ENCODE data around the gene PRELID3B.

The PRELID3B gene

DNA sequence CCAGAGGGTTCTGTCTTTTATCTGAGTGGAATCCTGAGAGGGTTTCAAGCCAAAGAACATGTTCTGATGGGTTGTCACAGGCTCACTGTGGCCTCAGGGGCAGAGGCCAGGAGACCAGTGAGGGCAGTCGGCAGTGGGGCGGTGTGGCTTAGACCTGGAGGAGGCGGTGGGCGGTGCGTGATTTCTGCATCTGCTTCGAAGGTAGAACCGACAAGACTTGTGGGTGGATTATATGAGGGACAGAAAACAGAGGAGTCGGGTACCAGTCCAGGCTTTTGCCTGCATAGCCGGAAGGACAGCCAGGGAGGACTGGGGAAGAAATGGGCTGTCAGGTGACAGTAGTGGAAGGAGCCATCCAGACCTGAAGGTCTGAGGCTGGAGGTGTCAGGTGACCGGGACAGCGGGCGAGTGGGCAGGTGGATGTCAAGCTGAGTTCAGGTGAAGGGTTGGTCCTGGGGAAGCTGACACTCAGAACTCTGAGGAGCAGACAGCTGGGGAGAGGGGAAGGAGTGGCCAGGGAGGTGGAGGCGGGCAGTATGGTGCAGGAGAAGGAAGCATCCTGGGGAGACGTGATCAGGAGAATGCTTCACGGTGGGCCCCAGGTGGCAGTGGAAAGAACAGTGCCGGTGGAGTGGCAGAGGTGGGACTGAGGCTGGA is 38.6 kb downstream of the PRELID3B start:
- no peaks in the 10 kb centered on the region; the same call in 1 of the 2 replicates for H3K27me3 ChIP-seq (ENCODE audit: low read depth, low read length)
- peak overlapping the region; percentile 92 for H3K27ac ChIP-seq (ENCODE audit: low read length)
- H3K9me3 ChIP-seq (ENCODE audit: insufficient read depth, low read length) = no peaks in the 10 kb centered on the region
- H3K4me1 ChIP-seq (ENCODE audit: low read length) = peaks cover 47% of the 10 kb centered on the region
- peak overlapping the region; percentile 99 for H3K4me2 ChIP-seq (ENCODE audit: low read length)
- H3K9ac ChIP-seq (ENCODE audit: low read length) = peak overlapping the region; percentile 95
- H4K20me1 ChIP-seq (ENCODE audit: insufficient read depth, low read length) = peaks cover 37% of the 10 kb centered on the region
- H3K4me3 ChIP-seq (ENCODE audit: low read length) = peak overlapping the region; percentile 82
- no peak overlapping the region for H2AFZ ChIP-seq (ENCODE audit: low read depth, low read length)
- peaks cover 54% of the 10 kb centered on the region for H3K36me3 ChIP-seq (replicated peaks; ENCODE audit: low read depth, low read length)
- H3K79me2 ChIP-seq (ENCODE audit: low read length) = peaks cover 74% of the 10 kb centered on the region
- TF ChIP-seq, protein P1, sequence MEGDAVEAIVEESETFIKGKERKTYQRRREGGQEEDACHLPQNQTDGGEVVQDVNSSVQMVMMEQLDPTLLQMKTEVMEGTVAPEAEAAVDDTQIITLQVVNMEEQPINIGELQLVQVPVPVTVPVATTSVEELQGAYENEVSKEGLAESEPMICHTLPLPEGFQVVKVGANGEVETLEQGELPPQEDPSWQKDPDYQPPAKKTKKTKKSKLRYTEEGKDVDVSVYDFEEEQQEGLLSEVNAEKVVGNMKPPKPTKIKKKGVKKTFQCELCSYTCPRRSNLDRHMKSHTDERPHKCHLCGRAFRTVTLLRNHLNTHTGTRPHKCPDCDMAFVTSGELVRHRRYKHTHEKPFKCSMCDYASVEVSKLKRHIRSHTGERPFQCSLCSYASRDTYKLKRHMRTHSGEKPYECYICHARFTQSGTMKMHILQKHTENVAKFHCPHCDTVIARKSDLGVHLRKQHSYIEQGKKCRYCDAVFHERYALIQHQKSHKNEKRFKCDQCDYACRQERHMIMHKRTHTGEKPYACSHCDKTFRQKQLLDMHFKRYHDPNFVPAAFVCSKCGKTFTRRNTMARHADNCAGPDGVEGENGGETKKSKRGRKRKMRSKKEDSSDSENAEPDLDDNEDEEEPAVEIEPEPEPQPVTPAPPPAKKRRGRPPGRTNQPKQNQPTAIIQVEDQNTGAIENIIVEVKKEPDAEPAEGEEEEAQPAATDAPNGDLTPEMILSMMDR (IDR thresholded peaks at IDR 0.05; ENCODE audit: low read depth, low read length) = no peak

GRCh38 chr20:59002874-59003399 is 39.6 kb downstream of the PRELID3B start:
- H3K9ac ChIP-seq (ENCODE audit: low read length) = no peak overlapping the region
- peaks cover 77% of the 10 kb centered on the region for H3K79me2 ChIP-seq (ENCODE audit: low read length)
- H3K4me2 ChIP-seq (ENCODE audit: low read length) = peak overlapping the region; percentile 99
- H3K4me3 ChIP-seq (ENCODE audit: low read length) = no peak overlapping the region
- peak overlapping the region; percentile 92; the same call in 1 of the 2 replicates for H3K27ac ChIP-seq (ENCODE audit: low read length)
- H3K36me3 ChIP-seq (replicated peaks; ENCODE audit: low read depth, low read length) = peaks cover 59% of the 10 kb centered on the region
- TF ChIP-seq, protein P1 (IDR thresholded peaks at IDR 0.05; ENCODE audit: low read depth, low read length) = no peak
- TF ChIP-seq EZH2phosphoT487 (IDR thresholded peaks at IDR 0.05; ENCODE audit: low read depth) = no peak
- peaks cover 40% of the 10 kb centered on the region for H3K4me1 ChIP-seq (ENCODE audit: low read length)
- no peaks in the 10 kb centered on the region for H3K27me3 ChIP-seq (ENCODE audit: low read depth, low read length)
- no peaks in the 10 kb centered on the region for H3K9me3 ChIP-seq (ENCODE audit: insufficient read depth, low read length)
- no peak overlapping the region for H2AFZ ChIP-seq (ENCODE audit: low read depth, low read length)
- H4K20me1 ChIP-seq (ENCODE audit: insufficient read depth, low read length) = peaks cover 38% of the 10 kb centered on the region

DNA sequence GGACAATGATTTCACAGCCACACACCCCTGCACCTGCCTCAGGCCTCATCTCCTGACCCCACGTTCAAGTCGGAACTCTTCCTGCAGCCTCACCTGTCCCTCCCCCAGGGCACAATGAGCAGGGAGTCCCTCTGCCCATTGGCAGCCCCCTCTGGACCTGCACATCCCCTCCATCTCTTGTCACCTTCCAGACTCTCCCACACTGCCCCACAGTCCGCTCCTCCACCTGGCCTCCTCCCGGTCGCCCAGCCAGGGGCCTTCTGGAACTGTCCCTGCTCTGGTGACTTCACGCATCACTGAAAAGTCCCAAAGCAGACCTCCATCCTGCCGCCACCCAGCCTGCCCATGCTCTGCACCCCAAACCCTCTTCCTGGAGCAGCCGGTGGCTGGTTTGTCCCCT is 40.2 kb downstream of the PRELID3B start:
- H3K9ac ChIP-seq (ENCODE audit: low read length) = no peak overlapping the region
- H3K4me2 ChIP-seq (ENCODE audit: low read length) = no peak overlapping the region
- TF ChIP-seq, protein P1 (IDR thresholded peaks at IDR 0.05; ENCODE audit: low read depth, low read length) = no peak
- no peak for TF ChIP-seq EZH2phosphoT487 (IDR thresholded peaks at IDR 0.05; ENCODE audit: low read depth)
- peaks cover 64% of the 10 kb centered on the region for H3K36me3 ChIP-seq (replicated peaks; ENCODE audit: low read depth, low read length)
- H3K4me1 ChIP-seq (ENCODE audit: low read length) = peaks cover 40% of the 10 kb centered on the region
- no peak overlapping the region for H3K27ac ChIP-seq (ENCODE audit: low read length)
- peaks cover 80% of the 10 kb centered on the region for H3K79me2 ChIP-seq (ENCODE audit: low read length)
- H2AFZ ChIP-seq (ENCODE audit: low read depth, low read length) = no peak overlapping the region
- peaks cover 44% of the 10 kb centered on the region for H4K20me1 ChIP-seq (ENCODE audit: insufficient read depth, low read length)
- no peak overlapping the region for H3K4me3 ChIP-seq (ENCODE audit: low read length)
- H3K9me3 ChIP-seq (ENCODE audit: insufficient read depth, low read length) = no peaks in the 10 kb centered on the region
- no peaks in the 10 kb centered on the region for H3K27me3 ChIP-seq (ENCODE audit: low read depth, low read length)

DNA sequence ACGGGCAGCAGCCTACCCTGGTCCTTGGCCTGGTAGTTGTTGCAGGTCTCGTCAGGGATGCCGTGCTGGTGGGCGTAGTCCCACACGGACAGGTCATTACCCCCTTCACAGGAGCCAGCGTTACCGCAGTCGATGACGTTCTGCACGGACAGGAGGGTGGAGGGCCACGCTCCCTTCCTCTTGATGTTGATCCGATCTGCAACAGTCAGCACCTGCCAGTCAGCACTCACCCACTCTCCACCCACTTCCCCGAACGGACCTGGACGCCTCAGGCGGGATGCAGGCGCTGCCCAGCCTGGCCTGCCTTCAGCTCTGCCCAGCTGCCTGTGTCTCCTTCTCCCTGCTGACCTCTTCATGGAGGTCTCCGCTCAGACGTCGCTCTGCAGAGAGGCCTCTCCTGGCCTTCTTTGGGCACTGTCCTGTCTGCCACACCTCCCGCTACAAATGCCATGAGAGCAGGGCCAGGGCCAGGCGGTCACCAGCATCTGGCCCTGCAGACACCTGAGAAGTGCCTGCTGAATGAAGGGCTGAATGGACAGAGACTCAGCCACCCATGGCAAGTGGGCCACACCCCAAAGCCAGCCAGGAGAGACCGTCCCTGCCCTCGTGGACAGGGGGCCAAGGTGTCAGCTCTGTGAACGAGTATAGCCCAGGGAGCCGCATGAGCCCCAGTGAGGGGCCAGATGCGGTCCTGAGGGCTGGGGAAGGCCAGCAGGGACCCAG is 41.0 kb downstream of the PRELID3B start:
- Histone ChIP-seq H3K36me3 (replicated peaks; ENCODE audit: low read depth, low read length) (peaks cover 72% of the 10 kb centered on the region), H4K20me1 (ENCODE audit: insufficient read depth, low read length) (peaks cover 50% of the 10 kb centered on the region), H3K4me3 (ENCODE audit: low read length) (no peak overlapping the region), H3K9ac (ENCODE audit: low read length) (no peak overlapping the region), H3K79me2 (ENCODE audit: low read length) (peaks cover 79% of the 10 kb centered on the region), H2AFZ (ENCODE audit: low read depth, low read length) (no peak overlapping the region), H3K4me1 (ENCODE audit: low read length) (peaks cover 47% of the 10 kb centered on the region), H3K27me3 (ENCODE audit: low read depth, low read length) (no peaks in the 10 kb centered on the region), H3K27ac (ENCODE audit: low read length) (no peak overlapping the region), H3K9me3 (ENCODE audit: insufficient read depth, low read length) (no peaks in the 10 kb centered on the region), H3K4me2 (ENCODE audit: low read length) (no peak overlapping the region)
- TF ChIP-seq, protein P1 (IDR thresholded peaks at IDR 0.05; ENCODE audit: low read depth, low read length) = no peak
- TF ChIP-seq EZH2phosphoT487 (IDR thresholded peaks at IDR 0.05; ENCODE audit: low read depth) = no peak

All from OCI-LY3 (cell line).